A673 (cell line): Measurements from ENCODE around the gene FASTKD2.

Experiments
- CTCF ChIP-seq: fragments of 300-800, 200-600 bp; sonication (generic); conservative IDR thresholded peaks from 2 replicates; pipeline ENCODE4 v1.5.1; 2017; ENCODE audit warnings: low read depth, mild to moderate bottlenecking, antibody characterized with exemption, low read length, moderate library complexity, mixed read lengths
- EZH2 ChIP-seq: fragments of 200-600 bp; sonication (generic); IDR thresholded peaks from 2 replicates; pipeline ENCODE4 v1.6.1; 2017; ENCODE audit warnings: borderline replicate concordance, low read depth, mild to moderate bottlenecking, mixed read lengths, antibody characterized with exemption, low read length; ENCODE audit not compliant: poor library complexity, severe bottlenecking

GRCh38 chr2:206831442-206831995, 66.1 kb downstream of the FASTKD2 start:
- TF ChIP-seq CTCF (no peak), EZH2 (no peak)
